COR-L47 (cell line): ENCODE results near the gene IRF5.

Source experiments
- DNase-seq: peaks from one replicate; lab custom pipeline; 2025; lab: John Stamatoyannopoulos, UW

The IRF5 gene

GRCh38 chr7:128937647-128938543, at the start of gene IRF5:
TSS of gene IRF5 (plus strand) at chr7:128937927. CDS start at chr7:128942082, 4,155 bp downstream.
- DNase-seq = peak; percentile 31

DNA sequence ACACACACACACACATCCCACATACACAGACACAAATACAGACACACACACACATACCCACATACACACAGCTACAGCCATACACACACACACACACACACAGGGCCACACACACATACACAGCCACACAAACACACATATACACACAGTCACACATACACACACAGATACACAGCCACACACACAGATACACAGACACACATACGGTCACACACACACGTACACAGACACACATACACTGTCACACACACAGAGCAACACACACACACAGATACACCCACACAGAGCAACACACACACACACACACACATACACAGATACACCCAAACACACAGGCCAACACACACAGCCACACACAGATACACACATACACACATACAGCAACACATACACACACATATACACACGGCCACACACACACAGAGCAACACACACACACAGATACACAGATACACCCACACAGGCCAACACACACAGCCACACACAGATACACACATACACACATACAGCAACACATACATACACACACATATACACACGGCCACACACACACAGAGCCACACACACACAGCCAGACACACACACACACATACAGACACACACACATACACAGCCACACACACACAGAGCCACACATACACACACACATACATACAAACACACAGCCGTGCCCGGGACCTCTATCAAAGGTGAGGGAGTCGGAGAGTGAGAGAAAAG, 49.5 kb upstream of the IRF5 start:
- DNase-seq = no peak

DNA sequence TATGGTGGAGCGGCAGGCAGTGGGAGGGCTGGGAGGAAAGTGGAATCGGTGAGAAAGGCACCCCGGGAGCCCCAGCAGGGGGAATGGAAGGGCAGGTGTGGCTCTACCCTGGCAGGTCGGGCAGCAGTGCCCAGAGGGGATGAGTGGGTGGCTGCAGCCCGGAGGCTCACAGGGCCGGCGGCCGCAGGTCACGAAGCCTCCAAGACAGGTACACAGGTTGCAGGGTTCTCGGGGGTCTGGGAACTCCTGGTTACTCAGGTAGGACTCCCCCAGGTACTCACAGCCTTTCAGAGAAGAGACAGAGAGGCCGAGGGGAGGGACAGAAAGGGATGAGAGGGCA, 49.0 kb upstream of the IRF5 start:
- DNase-seq = peak; percentile 27

GRCh38 chr7:128889121-128889520, 48.6 kb upstream of the IRF5 start:
- DNase-seq = no peak

DNA sequence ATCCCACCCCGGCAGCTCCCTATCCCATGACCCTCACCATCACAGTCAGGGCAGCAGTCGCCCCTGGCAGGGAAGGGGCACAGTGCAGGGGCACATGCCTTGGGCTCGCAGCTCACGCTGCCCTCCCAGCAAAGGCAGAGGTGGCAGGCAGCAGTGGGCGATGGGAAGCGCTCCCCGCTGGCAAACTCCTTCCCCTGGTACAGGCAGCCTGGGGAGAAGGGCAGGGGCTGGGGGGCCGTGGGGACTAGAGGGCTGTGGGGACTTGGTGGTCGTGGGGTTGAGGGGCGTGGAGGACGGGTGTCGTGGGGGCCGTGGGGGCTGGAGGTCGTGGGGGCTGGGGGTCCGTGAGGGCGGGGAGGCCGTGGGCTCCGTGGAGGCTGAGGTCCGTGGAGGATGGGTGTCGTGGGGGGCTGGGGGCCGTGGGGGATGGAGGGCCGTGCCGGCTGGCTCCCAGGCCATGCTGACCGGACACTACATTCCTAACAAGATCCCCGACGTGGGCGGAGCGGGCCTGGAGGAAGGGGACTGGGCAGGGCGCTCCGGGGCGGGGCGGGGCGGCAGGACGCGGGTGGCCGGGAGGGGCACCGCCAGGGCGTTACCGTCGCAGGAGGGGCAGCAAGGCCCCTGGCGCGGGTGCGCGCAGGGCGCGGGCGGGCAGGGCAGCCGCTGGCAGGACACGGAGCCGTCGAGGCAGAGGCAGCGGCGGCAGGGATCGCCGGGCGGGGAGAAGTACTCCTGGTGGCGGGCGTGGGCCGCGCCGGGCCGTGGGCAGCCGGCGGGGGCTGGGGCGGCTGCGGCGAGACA, 47.2 kb upstream of the IRF5 start:
- DNase-seq = no peak

DNA sequence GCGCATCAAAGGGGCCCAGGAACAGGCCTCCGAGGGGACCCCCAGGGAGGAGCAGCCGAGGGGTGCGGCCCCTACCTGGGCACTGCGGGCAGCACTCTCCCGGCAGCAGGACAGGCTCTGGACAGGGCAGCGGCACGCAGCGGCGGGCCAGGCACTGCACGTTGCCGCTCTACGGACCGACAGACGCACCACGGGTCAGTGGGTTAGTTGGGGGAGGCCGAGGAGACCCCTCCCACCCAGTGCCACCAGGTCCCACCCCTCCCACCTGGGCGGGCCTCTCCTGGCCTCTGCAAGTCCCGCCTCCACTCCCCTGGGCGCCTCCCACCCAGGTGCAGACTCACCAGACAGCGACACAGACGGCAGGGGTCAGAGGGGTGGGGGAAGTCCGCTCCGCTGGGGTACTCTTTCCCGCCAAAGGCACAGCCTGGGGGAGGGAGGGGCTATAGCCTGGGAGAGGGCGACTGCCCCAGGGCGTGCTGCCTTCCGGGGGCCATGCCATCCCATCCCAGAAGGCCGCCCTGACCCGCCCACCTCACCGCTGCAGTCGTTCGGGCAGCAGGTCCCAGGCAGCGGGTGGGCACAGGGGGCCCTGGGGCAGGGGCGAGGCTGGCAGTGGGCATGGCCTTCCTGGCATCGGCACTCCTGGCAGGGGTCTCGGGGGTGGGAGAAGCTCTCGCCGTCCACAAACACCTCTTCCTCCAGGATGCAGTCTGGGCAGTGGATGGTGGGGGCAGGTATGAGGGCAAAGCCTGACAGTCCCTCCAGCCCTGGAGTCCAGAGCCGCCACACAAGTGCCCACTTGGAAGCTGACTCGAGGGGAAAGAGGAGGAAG, 46.4 kb upstream of the IRF5 start:
- DNase-seq = no peak

DNA sequence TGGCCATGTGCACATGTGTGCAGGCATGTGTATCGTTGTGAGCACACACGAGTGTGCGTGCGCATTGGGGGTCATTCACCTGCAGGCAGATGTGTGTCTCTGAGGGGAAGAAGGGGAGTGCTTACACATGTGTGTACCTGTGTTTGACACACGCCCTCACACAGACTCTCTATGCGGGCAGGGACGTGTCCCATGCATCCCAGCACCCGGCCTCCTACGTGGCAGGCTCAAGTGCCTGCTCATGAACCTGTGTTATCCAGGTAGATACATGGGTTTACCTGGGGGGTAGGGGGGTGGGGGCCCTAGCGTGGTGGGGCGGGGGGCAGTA, 45.8 kb upstream of the IRF5 start:
- DNase-seq = no peak

GRCh38 chr7:128892521-128893250, 45.0 kb upstream of the IRF5 start:
- no peak for DNase-seq

DNA sequence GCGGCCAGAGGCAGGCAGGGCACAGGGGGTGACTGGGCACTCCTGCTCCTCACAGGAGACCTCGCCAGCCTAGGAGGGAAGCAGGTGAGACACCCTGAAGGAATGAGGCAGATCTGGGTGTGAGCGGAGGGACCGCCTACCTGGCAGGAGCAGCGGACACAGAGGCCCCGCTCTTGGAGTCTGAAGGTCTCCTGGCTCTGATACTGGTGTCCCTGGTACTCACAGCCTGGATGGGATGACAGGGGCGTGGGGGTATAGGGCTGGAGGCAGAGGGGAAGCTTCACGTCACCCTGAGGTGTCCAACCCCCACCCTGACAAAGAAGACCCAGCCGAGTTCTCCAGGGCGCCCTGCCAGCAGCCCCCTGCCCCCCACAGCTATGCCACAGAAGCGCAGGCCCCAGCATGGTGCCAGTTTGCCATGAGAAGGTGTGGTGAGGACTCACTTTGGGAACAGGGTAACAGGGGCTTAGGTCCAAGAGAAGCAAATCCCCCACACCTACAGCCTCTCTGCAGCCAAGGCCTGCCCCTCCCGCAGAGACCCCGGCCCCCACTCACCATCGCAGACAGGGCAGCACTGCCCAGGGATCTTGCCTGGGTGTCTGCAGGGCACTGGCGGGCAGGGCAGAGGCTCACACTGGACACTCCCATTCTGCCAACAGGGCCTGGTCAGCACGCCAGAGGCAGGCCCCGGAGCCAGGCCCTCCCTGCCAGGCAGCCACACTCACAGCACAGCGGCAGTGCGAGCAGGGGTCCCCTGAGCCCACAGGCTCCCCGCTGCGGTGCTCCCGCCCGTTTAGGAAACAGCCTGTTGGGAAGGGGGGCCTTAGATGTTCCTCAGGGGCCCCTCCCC, 44.3 kb upstream of the IRF5 start:
- DNase-seq = no peak

GRCh38 chr7:128894101-128894440, 43.7 kb upstream of the IRF5 start:
- no peak for DNase-seq

- DNase-seq = no peak
Observed at GRCh38 chr7:128895320-128895719, 42.4 kb upstream of the IRF5 start.

DNA sequence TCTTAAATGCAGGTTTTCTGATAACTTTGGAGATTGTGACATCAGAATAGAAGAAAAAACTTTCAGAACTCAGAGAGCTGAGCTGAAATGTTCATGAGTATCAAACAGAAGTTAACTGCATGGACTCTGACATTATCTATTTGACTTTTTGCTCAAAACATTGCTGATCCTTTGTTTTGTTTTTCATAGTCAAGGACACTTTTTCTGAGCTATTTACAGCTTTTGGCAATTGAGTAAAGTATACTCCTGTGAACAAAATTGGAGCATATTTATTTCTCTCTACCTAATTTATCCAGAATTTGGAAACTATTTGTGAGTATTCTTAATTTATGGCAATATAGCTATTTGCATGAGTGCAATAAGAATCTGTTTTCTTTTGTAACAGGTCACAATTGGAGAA, 38.3 kb upstream of the IRF5 start:
- DNase-seq = no peak

DNA sequence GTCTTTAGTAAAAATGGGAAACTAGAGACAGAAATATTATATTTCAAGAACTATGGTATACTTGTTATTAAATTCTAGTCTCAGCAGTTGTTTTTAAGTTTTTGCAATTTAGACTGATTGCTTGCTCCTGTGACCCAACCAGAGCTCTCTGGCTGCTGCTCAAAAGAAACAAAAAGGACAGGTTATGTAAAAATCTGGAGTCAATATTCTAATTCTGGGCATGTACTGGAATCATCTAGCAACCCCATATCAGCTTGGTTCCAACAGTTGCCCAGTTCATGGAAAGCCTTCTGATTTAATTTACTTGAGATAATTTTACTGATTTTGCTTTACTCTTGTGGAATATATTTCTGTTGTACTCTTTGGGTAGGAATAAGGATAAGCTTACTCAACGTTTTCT, 37.5 kb upstream of the IRF5 start:
- DNase-seq = no peak

DNA sequence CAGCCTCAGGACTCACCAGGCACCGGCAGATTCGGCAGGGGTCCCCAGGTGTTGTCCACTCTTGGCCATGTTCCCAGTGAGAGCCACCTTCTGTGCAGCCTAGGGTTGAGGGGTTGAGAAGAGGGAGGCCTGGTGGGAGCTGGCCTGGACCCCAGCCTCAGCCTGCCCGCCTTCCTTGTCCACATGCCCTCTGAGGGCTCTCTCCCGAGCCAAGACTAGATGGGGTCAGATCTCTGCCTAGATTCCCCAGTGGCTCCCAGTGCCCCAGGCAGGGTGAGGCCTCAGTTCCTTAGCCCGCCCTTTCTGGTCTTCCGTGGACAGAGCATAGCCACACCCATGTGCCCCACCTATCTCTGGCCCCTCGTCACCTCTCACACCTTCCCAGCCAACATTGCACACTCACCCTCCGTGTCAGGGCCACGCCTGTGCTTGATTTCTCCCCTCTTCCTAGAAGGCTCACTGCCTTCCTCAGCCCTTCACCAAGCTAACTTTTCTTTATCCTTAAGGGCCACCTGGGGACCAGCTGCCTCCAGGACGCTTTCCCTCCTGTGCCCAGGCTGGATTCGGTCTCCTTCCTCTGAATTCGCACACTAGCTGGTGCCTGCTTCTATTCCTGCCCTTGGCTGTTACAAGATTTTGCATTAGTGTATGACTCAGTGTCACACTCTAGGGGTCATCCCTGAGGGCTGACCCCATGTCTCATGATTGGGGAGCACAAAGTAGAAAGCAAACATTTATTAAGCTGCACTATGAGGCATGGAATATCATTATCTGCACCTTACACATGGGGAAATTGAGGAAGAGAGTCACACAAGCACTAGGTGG, 34.8 kb upstream of the IRF5 start:
- DNase-seq = no peak

DNA sequence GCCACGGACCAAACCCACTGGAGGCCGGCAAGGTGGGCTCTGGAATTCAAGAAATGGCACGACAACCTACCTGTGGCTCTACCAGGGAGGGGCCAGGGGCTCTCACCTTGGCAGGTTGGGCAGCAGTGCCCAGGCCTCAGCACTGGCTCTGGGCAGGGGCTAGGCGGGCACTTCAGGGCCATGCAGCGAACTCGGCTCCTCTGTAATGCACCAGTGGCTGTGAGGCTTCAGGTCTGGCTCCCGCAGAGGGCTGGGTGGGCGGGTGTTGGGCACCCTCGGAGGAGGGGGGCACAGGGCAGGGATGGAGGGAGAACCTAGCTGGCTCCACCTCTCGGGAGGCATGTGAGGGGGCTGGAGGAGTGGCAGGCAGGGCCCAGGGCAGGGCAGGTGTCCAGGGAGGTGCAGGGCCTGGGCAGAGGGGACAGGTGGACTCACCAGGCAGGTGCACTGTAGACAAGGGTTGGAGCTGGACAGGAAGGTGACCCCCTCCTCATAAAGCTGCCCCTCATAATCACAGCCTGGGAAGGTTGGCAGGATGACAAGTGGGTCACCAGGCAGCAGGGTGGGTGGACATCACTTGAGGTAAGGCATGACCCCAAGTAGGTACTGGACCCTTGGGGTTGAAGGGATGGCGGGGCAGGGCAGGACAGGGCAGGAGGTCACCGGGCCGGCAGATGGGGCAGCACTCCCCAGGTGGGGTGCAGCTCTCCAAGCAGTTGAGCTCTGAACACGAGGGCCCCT, 33.9 kb upstream of the IRF5 start:
- no peak for DNase-seq

GRCh38 chr7:128904381-128905197, 33.1 kb upstream of the IRF5 start:
- peak; percentile 55 for DNase-seq

DNA sequence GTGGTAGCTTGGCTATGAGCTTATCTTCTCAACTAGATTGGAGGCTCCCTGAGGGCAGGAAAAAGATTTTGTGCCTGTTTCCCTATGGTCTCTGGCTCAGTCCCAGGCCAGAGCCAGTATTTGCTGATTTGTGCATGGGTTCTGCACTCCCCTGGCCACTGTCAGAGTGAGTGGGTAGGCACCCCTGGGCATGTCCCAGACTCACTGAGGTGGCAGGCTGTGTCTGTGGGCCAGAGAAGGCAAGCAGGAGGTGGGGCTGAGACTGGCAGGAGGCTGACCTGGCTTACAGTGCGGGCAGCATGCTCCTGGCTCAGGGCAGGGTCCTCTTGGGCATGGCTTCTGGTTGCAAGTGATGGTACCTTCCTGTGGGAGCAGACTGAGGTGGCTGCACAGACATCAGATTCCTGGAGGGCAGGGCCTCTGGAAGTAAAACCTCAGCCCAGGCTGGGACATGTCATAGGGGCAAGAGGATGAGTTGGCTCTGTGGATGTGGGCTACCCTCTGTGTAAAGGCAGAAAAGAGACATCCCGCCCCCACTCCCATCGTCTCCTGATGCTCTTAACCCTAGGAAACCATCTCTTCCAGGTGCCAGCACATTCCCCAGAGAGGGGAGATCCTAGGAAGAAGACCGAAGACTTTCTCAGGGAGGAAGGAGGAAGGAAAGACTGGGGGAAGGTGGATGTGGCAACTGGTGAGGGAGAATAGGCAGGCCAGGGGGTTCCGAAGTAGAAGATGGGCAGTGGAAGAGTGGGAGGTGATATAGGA, 31.5 kb upstream of the IRF5 start:
- DNase-seq = no peak
